GM12878 (cell line): Measurements from ENCODE around the gene VARS2. TPM values are rescaled to one million over a fixed set of nuclear protein-coding genes. Genes with fewer than 3 reads are reported as not detected.
A peak's percentile ranks its signal among the peaks of the same experiment; 100 is the strongest.

Source experiments
- CREB1 ChIP-seq: IDR thresholded peaks from 2 replicates; pipeline ENCODE4 v1.6.1; 2012; ENCODE audit warnings: low read depth, mild to moderate bottlenecking, inconsistent platforms
- EP300 ChIP-seq, 2 experiments: fragments of 150-350 bp in 1 of 2; IDR thresholded peaks; 2 replicates each; pipeline ENCODE4 v1.6.1; 2011 to 2012; ENCODE audit warnings: low read depth in 2 of 2, low read length in 2 of 2, borderline replicate concordance in 1 of 2, improper control_type of control experiment in 1 of 2, inconsistent platforms in 1 of 2; ENCODE audit not compliant: control insufficient read depth in 1 of 2
- GATAD2B ChIP-seq: fragments of 450-650 bp; conservative IDR thresholded peaks from 2 replicates; pipeline ENCODE4 v1.6.1; 2017; ENCODE audit warnings: low read depth, mild to moderate bottlenecking, moderate library complexity
- HDAC2 ChIP-seq: fragments of 200-600 bp; sonication (generic); IDR thresholded peaks from 2 replicates; pipeline ENCODE4 v1.6.1; 2017
- HSF1 ChIP-seq: fragments of 150-350 bp; IDR thresholded peaks from 2 replicates; pipeline ENCODE4 v1.6.1; 2014; ENCODE audit warnings: mild to moderate bottlenecking, low read depth, low read length
- JUNB ChIP-seq: IDR thresholded peaks from 2 replicates; pipeline ENCODE4 v1.6.1; 2016; ENCODE audit warnings: antibody characterized with exemption, mild to moderate bottlenecking
- KAT2A ChIP-seq: conservative IDR thresholded peaks from 2 replicates; pipeline ENCODE4 v1.6.1; 2011; ENCODE audit warnings: low read depth, low read length; ENCODE audit not compliant: control insufficient read depth
- NBN ChIP-seq: fragments of 450-650 bp; IDR thresholded peaks from 2 replicates; pipeline ENCODE4 v1.6.1; 2016
- NR2C2 ChIP-seq: IDR thresholded peaks from 2 replicates; pipeline ENCODE4 v1.6.1; 2011; ENCODE audit warnings: borderline replicate concordance, low read depth; ENCODE audit not compliant: control insufficient read depth, insufficient read length
- REST ChIP-seq: IDR thresholded peaks from 2 replicates; pipeline ENCODE4 v1.6.1; 2012; ENCODE audit warnings: mild to moderate bottlenecking, low read depth, low read length
- RFX5 ChIP-seq: IDR thresholded peaks from 2 replicates; pipeline ENCODE4 v1.6.1; 2011; ENCODE audit warnings: low read depth, low read length, improper control_type of control experiment
- SMARCA5 ChIP-seq: fragments of 450-650 bp; IDR thresholded peaks from 2 replicates; pipeline ENCODE4 v1.6.1; 2017; ENCODE audit warnings: mild to moderate bottlenecking
- SP1 ChIP-seq: IDR thresholded peaks from one replicate; pipeline ENCODE4 v1.6.1; 2011; ENCODE audit warnings: low read depth, low read length
- YBX1 ChIP-seq: fragments of 450-650 bp; IDR thresholded peaks from 2 replicates; pipeline ENCODE4 v1.6.1; 2016; ENCODE audit warnings: antibody characterized with exemption
- ZNF217 ChIP-seq: fragments of 450-650 bp; IDR thresholded peaks from 2 replicates; pipeline ENCODE4 v1.6.1; 2017; ENCODE audit warnings: antibody characterized with exemption, mild to moderate bottlenecking
- ZNF24 ChIP-seq: fragments of 450-650 bp; IDR thresholded peaks from 2 replicates; pipeline ENCODE4 v1.6.1; 2017; ENCODE audit warnings: antibody characterized with exemption, mild to moderate bottlenecking
- ZNF592 ChIP-seq: fragments of 450-650 bp; IDR thresholded peaks from 2 replicates; pipeline ENCODE4 v1.6.1; 2017; ENCODE audit warnings: mild to moderate bottlenecking, moderate library complexity
- polyA plus RNA-seq, 11 experiments: library from polyadenylated mRNA; depleted of rRNA in 4 of 11; unstranded in 6 of 11; stranded (reverse) in 5 of 11; fragments of >200 nt; fragmentation: Nextera tagmentation in 4 of 11; fragmentation: Illumina TruSeq in 1 of 11; extraction: Ambion mirVana in 4 of 11; extraction: Trizol in 1 of 11; gene quantifications; 1 replicate in 1 of 11; 2 replicates in 10 of 11; pipeline versions ENCODE4 v1.2.1 to v1.2.3, GENCODE V29; 2011 to 2016; ENCODE audit warnings: inconsistent platforms in 2 of 11, missing spikeins in 2 of 11, low read depth in 1 of 11
- total RNA-seq, 4 experiments: library from RNA; depleted of rRNA in 3 of 4; stranded (reverse); fragments of >200 nt in 3 of 4; fragmentation: Illumina TruSeq in 1 of 4; extraction: Trizol in 1 of 4; gene quantifications; 2 replicates each; pipeline versions ENCODE4 v1.2.1 to v1.2.3, GENCODE V29; 2013 to 2021

The VARS2 gene
- total and polyA plus RNA-seq, 10 of the 15 experiments (the other 5 are each of a cell fraction or from before 2014, with no cell fraction given) = 3.8 to 70.7 (median 49.1) TPM

GRCh38 chr6:30877419-30878262, 36.4 kb upstream of the VARS2 start (continued):
- TF ChIP-seq REST (no peak), GATAD2B (no peak), HDAC2 (no peak), NR2C2 (no peak), CREB1 (0 out of 2 replicates have a peak, but pooled peaks have one; percentile 8), YBX1 (no peak), ZNF217 (no peak), KAT2A (no peak), ZNF24 (no peak), HSF1 (no peak), SP1 (no peak), EP300 (IDR thresholded peaks at IDR 0.05; ENCODE audit: borderline replicate concordance in 1 of 2, control insufficient read depth in 1 of 2, low read depth in 2 of 2, low read length in 2 of 2) (no peak), RFX5 (no peak), JUNB (peak; percentile 55), SMARCA5 (peak; percentile 60; the same call in 1 of the 2 replicates), ZNF592 (no peak), NBN (peak; percentile 31; the same call in 1 of the 2 replicates)
